WI38 (cell line): ENCODE measurements around the gene STC2.
A peak's percentile ranks its signal among the peaks of the same experiment; 100 is the strongest.

Experiments used
- H3K4me3 ChIP-seq: 2 replicates; pipeline ENCODE4 v1.5.1; 2011; ENCODE audit warnings: low read depth, mild to moderate bottlenecking, control low read depth, low read length
- TF ChIP-seq, protein P1 (sequence below): IDR thresholded peaks from 2 replicates; pipeline ENCODE4 v1.5.1; 2012; ENCODE audit warnings: low read depth, mild to moderate bottlenecking, control low read depth, low read length

Gene STC2

DNA sequence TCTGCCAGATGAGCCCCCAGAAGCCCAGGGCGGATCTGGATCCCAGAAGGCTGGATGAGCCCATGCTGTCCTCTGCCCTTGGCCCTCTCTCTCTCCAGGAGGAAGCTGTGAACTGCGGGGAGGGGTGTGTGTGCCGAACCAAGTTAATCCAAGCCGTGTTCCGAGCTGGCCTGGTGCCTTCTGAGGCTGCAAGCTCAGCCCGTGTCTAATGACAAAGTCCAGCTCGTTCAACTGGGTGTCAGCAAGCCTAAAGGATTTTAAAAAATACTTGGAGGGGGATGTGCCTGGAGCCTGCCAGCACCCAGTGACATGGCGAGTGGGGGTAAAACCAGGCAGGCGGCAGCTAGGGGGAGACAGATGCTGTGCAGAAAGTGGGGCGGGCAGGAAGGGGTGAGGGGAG lies 8.0 kb downstream of the STC2 start:
- TF ChIP-seq, protein P1, sequence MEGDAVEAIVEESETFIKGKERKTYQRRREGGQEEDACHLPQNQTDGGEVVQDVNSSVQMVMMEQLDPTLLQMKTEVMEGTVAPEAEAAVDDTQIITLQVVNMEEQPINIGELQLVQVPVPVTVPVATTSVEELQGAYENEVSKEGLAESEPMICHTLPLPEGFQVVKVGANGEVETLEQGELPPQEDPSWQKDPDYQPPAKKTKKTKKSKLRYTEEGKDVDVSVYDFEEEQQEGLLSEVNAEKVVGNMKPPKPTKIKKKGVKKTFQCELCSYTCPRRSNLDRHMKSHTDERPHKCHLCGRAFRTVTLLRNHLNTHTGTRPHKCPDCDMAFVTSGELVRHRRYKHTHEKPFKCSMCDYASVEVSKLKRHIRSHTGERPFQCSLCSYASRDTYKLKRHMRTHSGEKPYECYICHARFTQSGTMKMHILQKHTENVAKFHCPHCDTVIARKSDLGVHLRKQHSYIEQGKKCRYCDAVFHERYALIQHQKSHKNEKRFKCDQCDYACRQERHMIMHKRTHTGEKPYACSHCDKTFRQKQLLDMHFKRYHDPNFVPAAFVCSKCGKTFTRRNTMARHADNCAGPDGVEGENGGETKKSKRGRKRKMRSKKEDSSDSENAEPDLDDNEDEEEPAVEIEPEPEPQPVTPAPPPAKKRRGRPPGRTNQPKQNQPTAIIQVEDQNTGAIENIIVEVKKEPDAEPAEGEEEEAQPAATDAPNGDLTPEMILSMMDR = no peak
- no peak overlapping the region for H3K4me3 ChIP-seq

DNA sequence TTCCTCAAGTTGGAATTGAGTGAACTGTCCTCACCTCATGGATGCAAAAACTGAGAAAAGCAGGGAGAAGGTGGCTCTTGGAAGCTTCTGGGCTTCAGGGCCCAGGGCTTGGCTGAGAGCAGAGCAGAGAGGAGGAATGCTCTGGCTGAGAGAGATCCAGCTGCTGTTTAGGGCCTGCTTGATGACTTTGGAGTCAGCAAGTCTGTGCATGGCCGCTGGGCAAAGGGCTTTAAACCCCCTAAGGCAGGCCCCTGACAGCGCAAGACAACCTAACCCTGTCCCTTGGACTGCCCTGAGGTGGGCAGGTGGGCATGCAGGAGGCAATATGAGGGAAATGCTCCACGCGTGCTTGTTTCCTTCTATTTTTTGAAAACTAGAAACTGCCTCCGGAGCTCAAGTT lies 8.6 kb downstream of the STC2 start:
- no peak overlapping the region for H3K4me3 ChIP-seq

DNA sequence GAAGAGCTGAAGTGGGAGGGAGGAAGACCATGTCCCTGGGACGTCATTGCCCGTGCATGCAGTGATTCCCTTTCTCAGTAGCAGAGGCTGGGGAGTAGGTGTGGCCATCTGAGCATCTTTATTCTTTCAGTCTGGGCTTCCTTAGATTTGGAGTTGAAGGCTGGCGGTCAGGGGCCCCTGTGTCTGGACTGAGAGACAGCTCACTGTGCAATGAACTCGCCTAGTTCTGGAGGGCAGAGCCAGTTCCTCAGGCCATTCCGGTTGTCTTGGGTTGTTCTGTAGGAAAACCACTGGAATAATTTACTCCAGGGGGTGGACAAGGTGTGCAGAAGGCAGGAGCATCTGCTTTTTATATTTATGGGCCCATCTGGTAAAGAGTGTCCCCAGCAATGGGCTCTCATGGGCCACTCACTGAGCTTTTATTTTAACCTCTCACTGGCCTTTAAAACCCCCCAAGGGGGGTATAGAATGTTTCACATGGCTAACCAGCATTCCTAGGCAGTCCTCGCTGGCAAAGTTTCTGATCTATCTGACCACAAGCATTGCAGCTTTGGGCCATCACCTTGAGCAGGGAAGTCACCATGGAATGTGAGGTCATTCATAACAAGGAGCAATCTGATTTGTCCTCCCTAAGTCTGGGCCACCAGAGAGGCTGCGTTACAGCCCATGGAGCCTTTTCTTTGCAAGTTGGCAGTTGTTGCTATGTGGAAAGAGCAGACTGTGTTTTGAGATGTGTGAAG lies 9.2 kb downstream of the STC2 start:
- no peak overlapping the region for H3K4me3 ChIP-seq
- TF ChIP-seq, protein P1 = no peak

More for the DNA sequence above, 8.6 kb downstream of the STC2 start:
- TF ChIP-seq, protein P1 = no peak

DNA sequence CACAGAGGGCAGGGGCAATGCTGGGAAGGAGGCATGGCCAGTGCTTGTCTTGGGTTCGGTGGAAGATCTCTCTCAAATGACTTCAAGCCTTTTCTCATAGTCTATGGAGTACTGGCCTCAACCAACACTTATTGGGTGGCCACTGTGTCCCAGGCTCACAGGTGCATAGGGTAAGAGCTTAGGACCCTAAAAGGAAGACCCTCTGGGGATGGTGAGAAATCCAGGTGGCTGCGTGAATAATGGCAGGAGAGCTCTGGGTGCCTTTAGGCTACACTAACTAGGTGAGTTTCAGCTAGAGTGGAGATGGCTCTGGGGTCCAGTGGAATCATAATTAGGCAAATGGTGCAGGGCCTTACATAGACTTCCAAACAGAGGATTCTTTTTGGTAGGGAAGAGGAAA lies 9.9 kb downstream of the STC2 start:
- TF ChIP-seq, protein P1 = no peak
- no peak overlapping the region for H3K4me3 ChIP-seq

DNA sequence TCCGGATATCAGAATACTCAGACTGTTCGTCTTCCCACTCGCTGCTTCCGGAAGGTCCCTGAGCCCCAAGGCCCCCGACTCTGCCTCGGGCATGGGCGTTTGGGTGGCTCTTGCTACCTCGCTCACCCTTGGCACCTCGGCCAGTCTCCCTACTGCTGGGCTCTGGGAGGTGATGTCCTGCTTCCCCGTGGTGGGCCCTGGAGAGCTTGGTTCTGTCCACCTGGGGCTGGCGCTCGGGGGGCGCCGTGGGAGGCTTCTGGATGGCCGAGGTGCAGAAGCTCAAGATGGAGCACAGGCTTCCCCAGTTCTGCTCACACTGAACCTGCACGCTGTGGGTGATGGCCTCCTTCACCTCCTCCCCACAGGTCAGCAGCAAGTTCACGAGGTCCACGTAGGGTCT lies 10.4 kb downstream of the STC2 start:
- H3K4me3 ChIP-seq = no peak overlapping the region
- TF ChIP-seq, protein P1 = no peak

DNA sequence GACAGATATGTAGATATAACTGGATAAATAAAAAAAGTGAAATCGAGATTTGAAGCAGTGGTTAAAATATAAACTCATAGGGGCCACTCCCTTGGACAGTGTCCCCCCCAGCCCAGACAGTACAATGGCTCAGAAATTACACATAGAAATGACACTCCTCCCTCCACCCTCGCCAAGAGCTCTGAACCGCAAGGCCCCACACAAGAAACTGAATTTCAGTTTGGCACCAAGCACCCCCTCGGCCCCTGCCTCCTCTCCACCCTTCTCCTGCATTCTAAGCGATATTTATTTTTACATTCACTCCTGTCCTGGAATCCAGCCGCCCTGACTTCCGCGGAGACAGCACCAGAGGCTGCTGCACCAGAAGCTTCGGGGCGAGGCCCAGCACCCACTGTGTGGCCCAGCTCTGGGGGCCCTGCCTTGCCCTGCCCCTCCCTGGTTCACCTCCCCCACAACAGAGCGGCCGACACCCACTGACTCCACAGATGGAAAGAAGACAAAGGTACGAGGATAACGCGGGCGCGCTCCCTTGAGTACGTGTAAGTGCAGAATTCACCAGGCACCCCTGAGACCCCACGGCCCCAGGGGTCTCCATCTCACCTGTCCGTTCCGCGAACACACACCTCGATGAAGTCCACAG lies 11.0 kb downstream of the STC2 start:
- H3K4me3 ChIP-seq = no peak overlapping the region
- TF ChIP-seq, protein P1 = no peak

DNA sequence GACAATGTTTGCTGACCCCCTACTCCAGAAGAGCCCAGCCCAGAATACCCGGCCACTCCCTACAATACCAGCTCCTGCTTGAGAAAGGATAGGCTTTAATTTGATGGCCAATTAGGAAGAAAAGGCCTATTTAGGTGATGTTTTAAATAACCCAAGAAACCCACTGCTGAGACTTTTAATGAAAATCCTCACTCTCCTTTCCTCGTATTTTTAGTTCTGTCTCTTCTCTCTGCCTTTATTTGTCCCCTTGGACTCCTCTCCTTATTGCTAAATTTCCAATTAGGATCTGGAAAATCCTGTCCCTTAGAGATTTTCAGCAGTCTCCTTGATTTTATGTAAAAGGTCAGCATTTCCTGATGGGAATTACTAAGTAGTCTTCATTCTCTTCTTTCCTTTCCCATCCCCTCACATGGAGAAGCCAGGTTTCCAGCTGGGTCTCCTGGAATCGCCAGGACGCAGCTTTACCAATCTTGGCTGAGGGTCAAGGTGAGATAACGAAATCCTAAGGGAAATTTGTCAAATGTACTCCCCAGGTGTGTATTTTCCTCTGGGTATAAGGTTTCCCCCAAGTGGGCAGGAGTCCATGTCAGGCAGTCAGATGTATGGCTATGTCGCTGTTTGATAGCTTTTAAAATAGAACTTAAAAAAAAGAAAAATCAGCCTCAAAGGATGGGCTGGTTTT lies 11.7 kb downstream of the STC2 start:
- peak overlapping the region; percentile 22 for H3K4me3 ChIP-seq
- TF ChIP-seq, protein P1 = no peak
